ENCODE data around the gene ZNF423.

The ZNF423 gene

DNA sequence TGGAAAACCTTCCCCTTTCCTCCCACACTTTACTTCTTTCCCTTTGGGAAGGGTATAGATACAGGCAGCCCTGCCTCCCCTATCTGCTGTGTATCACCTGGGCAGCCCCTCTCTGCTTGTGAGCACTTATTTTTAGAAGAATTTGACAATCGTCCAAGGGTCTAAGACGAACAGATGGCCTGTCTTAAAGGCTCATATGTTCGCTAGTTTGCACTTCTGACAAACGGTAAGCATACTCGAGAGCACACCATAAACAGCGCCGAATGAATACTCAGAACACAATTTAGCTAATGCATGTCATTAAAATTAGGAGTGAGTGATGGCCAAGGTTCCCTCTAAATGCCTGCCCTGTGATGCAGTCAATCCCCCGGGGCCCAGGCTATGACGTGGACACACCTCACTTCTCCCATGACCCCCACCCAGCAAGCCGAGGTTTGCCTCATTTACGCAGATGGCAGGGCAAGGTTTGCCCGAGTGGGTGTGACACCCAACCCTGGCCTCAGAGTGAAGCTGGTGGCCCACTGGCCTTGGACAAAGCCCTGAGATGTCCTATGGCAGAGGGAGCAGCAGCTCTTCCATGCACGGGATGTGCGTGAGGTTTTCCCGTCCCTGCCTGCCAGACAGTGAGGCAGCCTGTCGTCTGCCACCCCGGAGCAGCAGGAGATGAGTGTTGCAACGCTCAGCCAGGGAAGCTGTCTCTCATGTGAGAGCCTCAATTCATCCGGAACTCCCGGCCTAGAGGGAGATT is 357.1 kb downstream of the ZNF423 start:
- DNase-seq: no peak

DNA sequence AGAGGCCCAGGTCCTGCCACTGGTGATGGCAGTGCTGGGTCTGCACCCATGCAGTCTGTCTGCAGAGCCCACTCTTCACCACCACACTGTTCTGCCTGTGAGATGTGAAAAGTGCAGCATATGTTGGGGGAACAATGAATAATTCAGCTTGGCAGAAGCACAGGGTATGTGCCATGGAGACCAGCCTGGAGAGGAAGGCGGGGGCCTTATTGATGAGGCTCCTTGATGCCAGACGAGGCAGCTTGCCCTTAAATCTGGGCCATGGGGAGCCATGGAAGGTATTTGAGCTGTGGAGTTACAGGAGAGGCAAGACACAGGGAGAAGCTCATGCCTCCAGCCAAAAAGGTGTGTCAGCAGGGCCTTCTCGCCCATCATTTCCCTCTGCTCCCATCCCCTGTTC is 357.6 kb downstream of the ZNF423 start:
- no peak for DNase-seq

GRCh38 chr16:49497466-49497865 is 358.4 kb downstream of the ZNF423 start:
- no peak for DNase-seq

GRCh38 chr16:49496656-49497055 is 359.3 kb downstream of the ZNF423 start:
- no peak for DNase-seq

GRCh38 chr16:49495596-49496355 is 360.1 kb downstream of the ZNF423 start:
- no peak for DNase-seq

DNA sequence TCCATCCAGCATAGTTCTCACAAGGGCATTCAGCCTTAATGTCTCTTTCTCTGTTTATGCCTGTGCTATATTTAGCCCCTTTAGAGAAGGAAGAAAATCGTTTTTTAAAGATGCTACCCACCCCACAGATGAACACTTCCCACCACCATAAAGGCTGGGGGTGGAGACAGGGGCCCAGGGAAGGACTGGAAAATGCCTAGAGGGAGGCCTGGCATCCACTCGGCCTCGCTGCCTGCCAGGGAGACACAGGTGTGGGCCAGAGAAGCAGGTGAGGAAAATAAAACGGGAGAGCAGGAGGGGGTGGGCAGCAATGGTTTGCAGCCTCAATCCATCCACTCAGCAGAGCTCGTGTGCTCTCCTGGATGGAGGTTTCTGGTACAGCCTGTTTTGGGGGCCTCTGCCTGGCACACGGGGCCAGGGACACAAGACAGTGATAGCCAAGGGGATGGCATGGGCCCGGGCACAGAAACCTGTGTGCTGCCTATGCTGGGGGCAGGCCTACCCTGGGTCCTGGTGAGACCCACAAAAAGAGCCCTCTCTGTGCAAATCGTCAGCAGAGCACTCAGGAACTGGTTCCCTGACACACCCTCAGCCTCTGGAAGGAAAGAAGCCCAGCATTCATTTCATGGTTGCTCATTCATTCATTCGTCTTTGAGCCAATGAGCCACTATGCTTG is 360.9 kb downstream of the ZNF423 start:
- no peak for DNase-seq

DNA sequence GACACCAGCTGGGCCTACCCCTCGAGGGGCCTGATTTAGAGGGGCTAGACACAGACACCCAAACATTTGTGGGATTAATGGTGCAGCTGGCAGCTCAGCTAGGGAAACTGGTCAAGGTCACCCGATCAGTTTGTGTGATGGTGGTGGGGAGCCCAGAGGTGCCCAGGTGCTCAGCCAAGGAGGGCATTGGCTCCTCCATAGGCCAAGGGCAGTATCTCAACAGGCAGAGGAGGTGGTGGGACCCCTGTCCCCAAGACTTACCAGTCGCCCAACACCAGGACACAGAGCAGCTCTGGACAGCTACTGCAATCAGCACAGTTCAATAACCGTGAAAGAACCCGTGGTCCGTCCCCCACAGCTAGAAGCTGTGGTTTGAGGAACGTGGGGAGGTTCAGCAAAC is 361.4 kb downstream of the ZNF423 start:
- no peak for DNase-seq

- DNase-seq: no peak
These were observed 362.1 kb downstream of the ZNF423 start for GRCh38 chr16:49493836-49494235.

DNA sequence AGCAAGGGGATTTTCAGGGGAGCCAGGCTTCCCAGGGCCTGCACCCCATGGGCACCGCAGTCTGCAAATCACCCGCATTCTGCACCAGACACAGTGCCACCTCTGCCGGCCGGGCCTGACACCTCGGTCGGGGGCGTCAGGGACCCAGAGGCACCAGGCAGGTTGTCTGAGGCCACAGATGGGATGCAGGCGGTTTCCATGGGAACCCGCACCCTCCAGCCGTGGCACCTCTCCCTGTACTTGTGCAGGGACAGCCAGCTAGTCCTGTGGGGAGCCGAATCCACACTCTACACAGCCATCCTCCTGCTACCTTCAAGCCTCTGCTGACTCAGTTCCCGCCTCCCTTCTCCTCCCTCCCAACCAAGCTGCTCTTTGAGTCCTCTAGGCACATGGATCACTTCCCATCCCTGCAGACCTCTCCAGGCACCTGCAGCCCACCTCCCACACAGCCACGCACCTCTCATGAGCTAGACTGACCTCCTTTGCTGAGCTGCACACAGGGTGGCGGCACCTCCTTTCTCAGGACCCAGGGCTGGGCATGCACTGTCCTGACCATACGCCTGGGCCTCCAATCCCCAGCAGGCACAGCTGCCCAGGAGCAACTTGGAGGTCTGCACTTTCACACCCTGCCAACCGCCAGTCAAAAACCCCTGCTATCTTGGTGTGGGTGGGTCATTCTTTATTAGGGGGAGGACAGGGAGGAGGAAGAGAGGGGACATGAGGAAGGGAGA is 362.9 kb downstream of the ZNF423 start:
- DNase-seq: no peak

DNA sequence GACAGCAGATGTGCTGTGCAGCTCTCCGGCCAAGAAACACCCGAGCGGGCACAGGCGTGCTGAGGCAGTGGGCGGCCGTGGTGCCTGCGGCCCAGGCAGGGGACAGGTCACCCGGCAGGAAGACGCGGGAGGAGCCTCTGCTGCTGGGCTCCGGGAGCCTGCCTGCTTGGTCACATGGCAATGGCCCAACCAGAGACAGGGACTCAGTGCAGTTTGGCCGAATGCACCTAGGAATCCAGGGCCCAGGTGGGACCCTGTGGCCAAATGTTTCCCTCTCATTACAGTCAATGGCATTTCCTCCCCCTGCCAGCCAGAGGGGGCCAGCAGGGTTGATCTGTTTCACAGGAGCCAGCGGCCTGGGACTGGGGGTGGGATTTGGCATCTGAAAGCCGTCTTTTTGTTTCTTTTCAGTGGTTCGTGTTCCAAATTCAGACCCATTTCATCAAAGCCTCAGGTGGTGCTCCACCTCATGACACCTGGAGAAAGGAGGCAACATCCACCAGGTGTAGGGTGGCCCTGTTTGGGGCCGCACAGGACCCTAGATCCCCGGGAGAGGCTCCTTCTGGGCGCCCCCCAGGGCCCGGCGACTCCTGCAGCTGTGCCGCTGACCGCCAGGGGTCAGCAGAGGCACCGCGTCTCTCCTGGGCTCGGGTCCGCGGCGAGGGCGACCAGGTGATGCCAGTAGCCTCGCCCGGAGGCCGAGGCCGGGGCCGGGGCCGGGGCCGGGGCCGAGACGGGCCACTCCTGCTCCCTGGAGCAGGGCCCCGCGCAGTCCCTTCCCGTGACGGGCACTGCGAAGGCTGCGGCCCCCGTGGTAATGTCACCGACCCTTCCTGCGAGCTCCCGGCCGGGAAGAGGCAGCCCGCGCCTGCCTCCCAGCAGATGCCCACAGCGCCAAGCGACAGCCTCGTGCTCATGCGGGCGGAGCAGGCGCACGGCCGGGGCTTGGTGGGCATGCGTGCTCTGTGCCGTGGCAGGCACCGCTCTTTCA is 363.8 kb downstream of the ZNF423 start:
- DNase-seq: peak; percentile 79

DNA sequence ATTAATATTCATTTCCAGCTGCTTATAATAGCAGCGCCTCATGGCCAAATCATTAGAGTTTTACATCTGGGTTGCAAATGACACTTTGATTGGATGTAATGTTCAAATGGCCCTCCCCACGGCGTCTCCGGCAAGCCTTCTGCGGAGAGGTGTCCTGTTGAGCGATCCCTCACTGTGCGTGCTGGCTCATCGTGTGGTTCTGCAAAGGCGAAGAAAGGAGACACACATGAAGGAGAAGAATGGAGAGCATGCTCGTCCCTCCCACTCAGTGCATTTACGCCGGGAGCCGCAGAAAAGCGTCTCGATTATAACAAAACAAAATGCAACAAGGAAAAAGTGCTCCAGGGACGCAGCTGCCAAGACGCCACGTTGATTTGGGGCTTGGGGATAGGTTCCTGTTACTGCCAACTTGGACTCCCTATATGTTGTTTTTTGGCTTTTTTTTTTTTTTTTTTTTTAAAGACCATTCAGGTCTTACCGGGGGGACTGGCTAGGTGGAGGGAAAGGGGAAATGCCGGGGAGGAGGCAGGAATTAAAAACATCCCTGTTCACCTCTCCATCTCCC is 364.7 kb downstream of the ZNF423 start:
- no peak for DNase-seq

DNA sequence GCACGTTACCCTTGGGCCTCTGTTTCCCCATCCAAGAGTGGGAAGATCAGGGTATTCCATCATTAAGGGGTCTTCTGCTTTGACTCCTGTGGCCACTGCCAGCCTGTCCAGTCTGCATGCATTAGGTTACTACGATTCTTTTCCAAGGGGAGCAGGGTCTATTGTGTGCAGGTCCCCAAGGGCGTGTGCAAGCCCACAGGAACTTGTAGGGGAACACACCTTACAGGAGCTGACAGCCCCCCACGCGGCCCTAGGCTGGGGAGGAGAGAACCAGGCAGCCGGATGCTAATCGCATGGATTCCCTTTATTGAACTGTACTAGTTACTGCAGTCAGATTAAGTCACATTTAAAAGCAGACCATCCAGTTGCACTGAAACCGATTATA is 365.6 kb downstream of the ZNF423 start:
- no peak for DNase-seq

- no peak for DNase-seq
These were observed 366.1 kb downstream of the ZNF423 start for GRCh38 chr16:49489686-49490320.

DNA sequence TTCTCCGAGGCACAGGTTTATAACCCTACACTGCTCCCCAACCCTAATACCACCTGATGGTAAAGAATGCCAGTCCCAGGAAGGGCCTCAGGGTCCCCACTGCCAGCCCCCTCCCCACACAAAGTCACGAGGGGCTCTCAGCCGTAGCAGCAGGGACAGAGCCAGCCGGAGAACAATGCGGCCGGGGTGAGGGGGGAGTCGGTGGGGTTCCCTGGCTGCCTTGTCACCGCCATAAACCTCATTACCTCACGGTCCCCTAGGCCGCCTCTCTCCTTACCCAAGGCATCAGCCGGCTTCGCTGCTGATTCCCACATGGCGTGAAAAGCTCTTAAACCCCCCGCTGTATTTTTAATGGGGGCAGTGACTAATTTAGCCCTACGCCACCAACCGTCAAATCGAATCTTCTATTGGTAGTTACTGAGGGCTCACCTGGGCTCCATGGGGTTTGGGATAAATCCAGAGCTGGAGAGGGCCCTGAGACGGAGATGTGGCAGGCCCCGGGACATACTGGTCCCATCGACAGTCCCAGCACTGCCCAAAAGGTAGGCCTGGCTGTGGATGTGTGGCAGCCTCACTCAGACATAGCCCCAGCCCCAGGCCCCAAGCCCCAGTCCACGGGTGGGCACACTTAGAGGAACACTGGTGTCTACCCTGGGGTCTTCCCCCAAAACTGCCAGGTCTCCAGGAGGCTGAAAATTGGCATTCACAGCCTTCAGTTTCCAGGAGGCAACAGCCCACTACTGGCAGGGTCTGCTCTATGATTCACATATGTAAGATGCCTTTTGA is 367.0 kb downstream of the ZNF423 start:
- no peak for DNase-seq

DNA sequence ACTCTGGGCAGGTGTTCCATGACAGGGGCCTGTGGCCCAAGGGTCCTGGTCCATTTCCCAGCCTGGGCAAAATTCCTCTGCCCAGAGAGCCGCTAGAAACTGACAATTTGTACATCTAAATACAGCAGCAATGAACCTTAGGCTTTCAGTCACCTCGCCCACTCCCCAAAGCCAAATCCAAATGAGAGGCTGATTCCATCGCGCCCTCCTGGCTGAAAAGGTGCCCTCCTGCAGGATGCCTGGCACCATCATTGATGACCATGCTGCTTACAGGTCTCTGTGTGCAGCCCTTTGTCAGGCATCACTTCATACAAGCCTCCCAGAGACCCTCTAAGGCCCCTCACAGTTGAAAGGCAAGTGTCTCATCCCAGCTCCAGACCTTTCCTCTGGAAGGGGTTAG is 367.6 kb downstream of the ZNF423 start:
- DNase-seq: no peak

GRCh38 chr16:49487746-49488145 is 368.2 kb downstream of the ZNF423 start:
- DNase-seq: no peak

DNA sequence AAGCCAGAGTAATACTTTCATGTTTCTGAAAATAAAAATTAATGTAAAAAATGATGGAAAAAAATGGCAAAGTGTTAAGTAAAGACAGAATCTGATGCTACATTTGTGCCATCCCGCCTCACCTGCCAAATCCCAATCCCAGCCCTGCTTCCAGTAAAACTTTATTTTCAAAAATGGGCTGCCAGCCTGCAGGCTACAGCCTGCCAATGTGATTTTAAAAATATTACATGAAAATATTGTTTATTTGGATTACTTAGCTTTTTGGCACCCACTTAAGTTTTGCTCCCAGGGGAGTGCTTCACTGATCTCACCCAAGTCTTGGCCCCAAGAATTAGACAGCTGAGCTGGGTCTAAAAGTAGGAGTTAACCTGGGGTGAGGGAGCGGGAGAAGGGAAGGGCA is 369.5 kb downstream of the ZNF423 start:
- no peak for DNase-seq

- no peak for DNase-seq
These were observed 370.2 kb downstream of the ZNF423 start for GRCh38 chr16:49485663-49486062.

DNA sequence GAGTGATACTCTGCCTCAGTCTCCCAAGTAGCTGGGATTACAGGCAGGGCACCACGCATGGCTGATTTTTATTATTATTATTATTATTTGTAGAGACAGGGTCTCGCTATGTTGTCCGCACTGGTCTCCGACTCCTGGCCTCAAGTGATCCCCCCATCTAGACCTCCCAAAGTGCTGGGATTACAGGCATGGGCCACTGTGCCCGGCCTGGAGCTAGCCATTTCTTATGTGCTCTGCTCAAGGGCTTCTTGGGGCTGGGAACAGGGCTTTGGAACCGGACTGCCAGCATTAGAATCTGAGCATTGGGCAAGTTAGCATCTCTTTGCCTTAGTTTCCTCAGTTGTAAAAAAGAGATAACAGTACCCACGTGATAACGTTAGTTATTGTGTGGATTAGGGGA is 371.0 kb downstream of the ZNF423 start:
- no peak for DNase-seq

DNA sequence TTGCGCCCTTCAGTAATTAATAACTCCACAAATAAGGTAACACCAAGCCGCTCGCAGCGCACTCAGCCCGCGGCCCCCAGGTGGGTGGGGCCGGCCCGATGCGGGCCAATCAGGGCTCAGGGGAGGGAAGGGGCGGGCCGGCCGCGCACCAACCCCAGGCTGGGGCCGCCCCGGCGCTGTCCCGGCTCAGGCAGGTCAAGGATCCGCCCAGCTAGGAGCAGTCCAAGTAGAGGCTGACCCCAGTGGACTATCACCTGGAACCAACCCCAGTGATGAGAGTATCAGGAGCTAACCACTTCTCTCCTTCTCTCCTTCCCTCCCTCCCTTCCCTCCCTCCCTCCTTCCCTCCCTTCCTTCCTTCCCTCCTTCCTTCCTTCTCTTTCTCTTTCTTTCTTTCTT is 371.5 kb downstream of the ZNF423 start:
- no peak for DNase-seq
